H1 (cell line): ENCODE results near the gene SUV39H2.

Experiments used
- CHD1 ChIP-seq: IDR thresholded peaks from 2 replicates; pipeline ENCODE4 v1.6.1; 2012; ENCODE audit warnings: low read depth, low read length, improper control_type of control experiment
- MAX ChIP-seq: IDR thresholded peaks from 2 replicates; pipeline ENCODE4 v1.6.1; 2012; ENCODE audit warnings: inconsistent platforms
- NANOG ChIP-seq: IDR thresholded peaks from 2 replicates; pipeline ENCODE4 v1.6.1; 2011; ENCODE audit warnings: low read length, low read depth, mild to moderate bottlenecking, inconsistent platforms; ENCODE audit not compliant: insufficient read depth, poor library complexity, severe bottlenecking
- POLR2A ChIP-seq, 2 experiments: IDR thresholded peaks; 1 replicate in 1 of 2; 2 replicates in 1 of 2; pipeline ENCODE4 v1.6.1; 2011; ENCODE audit warnings: low read depth in 2 of 2, low read length in 2 of 2, mild to moderate bottlenecking in 2 of 2; ENCODE audit errors: control extremely low read depth in 1 of 2
- POLR2AphosphoS5 ChIP-seq: IDR thresholded peaks from 2 replicates; pipeline ENCODE4 v1.6.1; 2011; ENCODE audit warnings: low read depth, low read length
- YY1 ChIP-seq: IDR thresholded peaks from 2 replicates; pipeline ENCODE4 v1.6.1; 2011; ENCODE audit warnings: low read depth, mild to moderate bottlenecking, low read length
- ZNF274 ChIP-seq: IDR thresholded peaks from 2 replicates; pipeline ENCODE4 v1.7.0; 2012; ENCODE audit warnings: low read length, borderline replicate concordance; ENCODE audit errors: extremely low read depth
- TF ChIP-seq, protein P1 (sequence below), 3 experiments: IDR thresholded peaks; 1 replicate in 2 of 3; 2 replicates in 1 of 3; pipeline versions ENCODE4 v1.5.1 to v1.6.1; 2011; ENCODE audit warnings: low read length in 3 of 3, mild to moderate bottlenecking in 3 of 3, inconsistent platforms in 2 of 3, low read depth in 1 of 3, moderate library complexity in 1 of 3; ENCODE audit not compliant: insufficient read depth in 1 of 3; ENCODE audit errors: control extremely low read depth in 1 of 3

DNA sequence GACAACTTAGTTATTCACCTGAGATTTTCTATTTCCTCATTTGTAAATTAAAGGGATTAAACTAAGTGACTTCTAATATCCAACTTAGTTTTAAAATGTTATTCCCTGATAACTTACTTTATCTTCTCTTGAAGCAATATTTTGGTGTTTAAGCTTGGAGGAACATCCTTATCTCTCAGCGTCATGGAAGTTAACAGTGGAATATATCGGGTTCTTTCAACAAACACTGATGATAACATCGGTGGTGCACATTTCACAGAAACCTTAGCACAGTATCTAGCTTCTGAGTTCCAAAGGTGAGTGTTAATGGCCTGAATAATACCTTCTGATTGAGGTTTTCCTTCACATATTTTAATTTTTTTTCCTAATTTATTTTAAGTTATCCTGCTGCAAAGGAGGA lies 26.4 kb upstream of the SUV39H2 start:
- TF ChIP-seq, protein P1, sequence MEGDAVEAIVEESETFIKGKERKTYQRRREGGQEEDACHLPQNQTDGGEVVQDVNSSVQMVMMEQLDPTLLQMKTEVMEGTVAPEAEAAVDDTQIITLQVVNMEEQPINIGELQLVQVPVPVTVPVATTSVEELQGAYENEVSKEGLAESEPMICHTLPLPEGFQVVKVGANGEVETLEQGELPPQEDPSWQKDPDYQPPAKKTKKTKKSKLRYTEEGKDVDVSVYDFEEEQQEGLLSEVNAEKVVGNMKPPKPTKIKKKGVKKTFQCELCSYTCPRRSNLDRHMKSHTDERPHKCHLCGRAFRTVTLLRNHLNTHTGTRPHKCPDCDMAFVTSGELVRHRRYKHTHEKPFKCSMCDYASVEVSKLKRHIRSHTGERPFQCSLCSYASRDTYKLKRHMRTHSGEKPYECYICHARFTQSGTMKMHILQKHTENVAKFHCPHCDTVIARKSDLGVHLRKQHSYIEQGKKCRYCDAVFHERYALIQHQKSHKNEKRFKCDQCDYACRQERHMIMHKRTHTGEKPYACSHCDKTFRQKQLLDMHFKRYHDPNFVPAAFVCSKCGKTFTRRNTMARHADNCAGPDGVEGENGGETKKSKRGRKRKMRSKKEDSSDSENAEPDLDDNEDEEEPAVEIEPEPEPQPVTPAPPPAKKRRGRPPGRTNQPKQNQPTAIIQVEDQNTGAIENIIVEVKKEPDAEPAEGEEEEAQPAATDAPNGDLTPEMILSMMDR (IDR thresholded peaks at IDR 0.05; ENCODE audit: control extremely low read depth in 1 of 3, insufficient read depth in 1 of 3, low read depth in 1 of 3, low read length in 3 of 3) = no peak
- TF ChIP-seq POLR2A (IDR thresholded peaks at IDR 0.05; ENCODE audit: control extremely low read depth in 1 of 2, low read depth in 2 of 2, low read length in 2 of 2) (no peak), YY1 (no peak), ZNF274 (no peak), CHD1 (no peak), POLR2AphosphoS5 (no peak), MAX (no peak), NANOG (no peak)
